Activated naive CD8-positive, alpha-beta T cell treated with anti-CD3 and anti-CD28 coated beads, Interleukin-2, amount 10 ng/mL, durations not matched to agents 7 days and 5 days (primary cell): ENCODE measurements around the gene CTNNB1. TPM values are rescaled to one million over a fixed set of nuclear protein-coding genes. Genes with fewer than 3 reads are reported as not detected.
"Not testable (repeated sequence)": the region's sequence is repeated elsewhere in the genome, so short reads cannot be mapped to it uniquely, and the experiment has no call there.

Source experiments
- ATAC-seq: fragments of 150-1000 bp; cut with Tn5 transposase; one replicate; pipeline ENCODE4 v1.10.0; 2021; ENCODE audit warnings: low read depth, moderate library complexity
- POLR2A ChIA-PET: fragments of 350-600 bp; sonication (Branson Sonifier 250); formaldehyde crosslinking; loops from one replicate; lab custom pipeline; 2021; ENCODE audit warnings: antibody characterized with exemption; lab: Charles Lee
- DNase-seq: peaks from one replicate; pipeline ENCODE4 v3.0.0; 2021
- H3K27ac Mint-ChIP-seq: one replicate; pipeline ENCODE4 v1.8.0; 2022; ENCODE audit warnings: mild to moderate bottlenecking, mixed read lengths
- H3K27me3 Mint-ChIP-seq: one replicate; pipeline ENCODE4 v1.8.0; 2022; ENCODE audit warnings: mild to moderate bottlenecking, moderate library complexity, mixed read lengths
- H3K36me3 Mint-ChIP-seq: one replicate; pipeline ENCODE4 v1.8.0; 2021; ENCODE audit warnings: mild to moderate bottlenecking, mixed read lengths
- H3K4me1 Mint-ChIP-seq: one replicate; pipeline ENCODE4 v1.8.0; 2021; ENCODE audit warnings: mixed read lengths
- H3K4me3 Mint-ChIP-seq: one replicate; pipeline ENCODE4 v1.8.0; 2022; ENCODE audit warnings: mild to moderate bottlenecking, moderate library complexity, mixed read lengths
- H3K9me3 Mint-ChIP-seq: one replicate; pipeline ENCODE4 v1.8.0; 2021; ENCODE audit warnings: mixed read lengths
- total RNA-seq, 2 experiments: library from RNA; stranded (reverse); gene quantifications; one replicate each; pipeline ENCODE4 v1.2.3, GENCODE V29; 2021

Gene CTNNB1
- total RNA-seq, 2 experiments from 2014 or later, result 135 to 139 TPM

DNA sequence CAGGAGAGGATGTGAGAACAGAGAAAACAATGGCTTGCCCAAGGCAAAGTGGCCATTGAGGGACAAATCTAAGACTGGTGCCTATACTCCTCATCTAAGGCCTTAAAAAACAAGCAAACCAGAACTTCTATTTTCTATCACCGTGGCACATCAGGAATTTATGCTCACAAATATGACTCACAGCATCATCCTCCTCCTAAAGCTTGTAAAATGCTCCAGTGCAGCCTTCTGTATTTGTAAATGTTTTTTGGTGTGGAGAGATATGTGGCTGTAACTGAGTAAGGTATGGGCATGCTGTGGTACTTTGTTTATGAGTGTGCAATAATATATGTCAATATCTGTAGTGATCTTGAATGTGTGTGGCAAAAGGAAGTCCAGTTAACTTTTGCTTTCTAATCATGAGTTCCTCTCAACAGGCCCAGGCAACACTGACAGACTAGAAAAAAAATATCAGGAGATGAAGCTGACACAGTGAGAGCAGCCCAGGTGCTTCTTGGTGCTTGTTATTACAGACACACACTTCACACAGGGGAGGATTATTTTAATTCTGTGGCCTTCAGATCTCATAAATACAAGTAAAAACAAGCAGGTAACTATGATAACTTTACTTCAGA lies 60.3 kb downstream of the CTNNB1 start:
- peaks cover 2% of the 10 kb centered on the region for H3K4me1 Mint-ChIP-seq
- no peaks in the 10 kb centered on the region for H3K36me3 Mint-ChIP-seq
- POLR2A ChIA-PET, result no interaction called here
- H3K9me3 Mint-ChIP-seq, result peaks cover 5% of the 10 kb centered on the region
- ATAC-seq (no peak), DNase-seq (no peak)
- no peak overlapping the region for H3K4me3 Mint-ChIP-seq
- no peak overlapping the region for H3K27ac Mint-ChIP-seq
- H3K27me3 Mint-ChIP-seq, result no peaks in the 10 kb centered on the region

DNA sequence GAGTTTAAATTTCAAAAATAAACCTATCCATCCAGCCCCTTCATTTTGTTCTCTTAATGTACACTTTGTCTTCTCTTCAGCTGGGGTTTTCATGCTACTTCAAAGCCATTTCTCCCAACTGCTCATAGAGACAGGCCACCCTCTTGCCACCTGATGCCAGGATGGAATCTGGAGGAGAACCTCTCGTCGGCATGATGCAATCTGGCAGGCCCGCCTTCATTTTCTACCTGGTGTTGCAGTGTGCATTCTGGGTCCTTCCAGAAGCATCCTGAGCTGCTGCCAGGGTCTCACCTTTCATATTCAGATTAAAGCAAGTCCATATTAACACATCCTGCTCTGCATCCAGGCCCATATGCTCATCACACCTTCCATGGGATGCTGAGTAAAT lies 60.8 kb downstream of the CTNNB1 start:
- Mint-ChIP-seq H3K4me1 (peaks cover 2% of the 10 kb centered on the region), H3K4me3 (no peak overlapping the region), H3K9me3 (peaks cover 5% of the 10 kb centered on the region), H3K27ac (no peak overlapping the region), H3K27me3 (no peaks in the 10 kb centered on the region), H3K36me3 (no peaks in the 10 kb centered on the region)
- DNase-seq (no peak), ATAC-seq (no peak)
- POLR2A ChIA-PET, result no interaction called here

DNA sequence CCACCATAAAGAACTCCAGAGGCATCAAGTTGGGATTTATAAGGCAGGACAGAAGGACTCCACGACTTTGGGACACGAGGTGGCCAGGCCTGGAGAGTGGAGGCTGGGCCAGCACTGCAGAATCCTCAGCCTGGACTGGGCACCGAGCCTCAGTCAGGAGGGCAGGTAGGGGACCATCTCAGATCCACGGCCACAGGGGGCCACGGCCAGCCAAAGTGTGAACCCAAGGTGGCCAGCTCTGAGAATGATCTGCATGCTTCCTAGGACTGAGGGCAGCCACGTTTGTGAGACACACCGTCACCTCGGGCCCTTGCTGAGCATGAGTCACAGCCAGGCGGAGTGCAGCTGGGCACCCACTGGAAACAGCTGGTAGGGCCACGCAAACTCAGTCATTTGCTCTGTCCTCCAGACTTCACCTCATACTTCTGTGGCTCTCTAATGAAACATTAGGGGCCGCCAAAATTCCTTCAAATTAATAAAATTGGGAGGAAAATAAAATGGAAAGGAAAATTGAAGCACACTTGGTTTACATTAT lies 65.8 kb downstream of the CTNNB1 start:
- H3K4me3 Mint-ChIP-seq, result no peak overlapping the region
- ATAC-seq (no peak), DNase-seq (no peak)
- H3K27me3 Mint-ChIP-seq, result no peaks in the 10 kb centered on the region
- H3K9me3 Mint-ChIP-seq, result peaks cover 3% of the 10 kb centered on the region
- no peaks in the 10 kb centered on the region for H3K36me3 Mint-ChIP-seq
- no peaks in the 10 kb centered on the region for H3K4me1 Mint-ChIP-seq
- POLR2A ChIA-PET, result no interaction called here
- no peak overlapping the region for H3K27ac Mint-ChIP-seq

DNA sequence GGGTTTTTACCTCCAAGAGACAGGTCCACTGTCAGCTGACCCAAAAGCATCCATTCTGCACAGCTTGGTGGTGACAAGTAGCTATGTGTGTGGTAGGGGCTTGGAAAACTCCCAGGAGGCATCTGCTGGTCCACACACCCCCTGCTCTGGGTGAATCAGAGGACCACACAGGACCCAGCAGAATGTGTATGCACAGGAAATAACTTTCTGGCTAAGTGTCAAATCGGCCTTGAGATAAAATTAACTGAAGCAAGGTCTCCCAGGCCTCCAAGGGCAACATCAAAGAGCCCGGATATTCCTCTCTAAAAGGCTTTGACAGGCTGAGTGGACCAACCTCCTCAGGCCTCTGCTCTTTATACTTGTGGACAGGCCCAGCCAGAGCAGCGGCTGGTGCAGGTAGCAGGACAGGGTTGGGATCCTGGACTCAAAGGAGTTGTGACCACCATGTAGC lies 66.5 kb downstream of the CTNNB1 start:
- Mint-ChIP-seq H3K36me3 (no peaks in the 10 kb centered on the region), H3K27ac (no peak overlapping the region), H3K4me1 (no peaks in the 10 kb centered on the region), H3K27me3 (no peaks in the 10 kb centered on the region), H3K4me3 (no peak overlapping the region), H3K9me3 (peaks cover 6% of the 10 kb centered on the region)
- no peak for ATAC-seq
- no peak for DNase-seq
- POLR2A ChIA-PET, result no interaction called here

DNA sequence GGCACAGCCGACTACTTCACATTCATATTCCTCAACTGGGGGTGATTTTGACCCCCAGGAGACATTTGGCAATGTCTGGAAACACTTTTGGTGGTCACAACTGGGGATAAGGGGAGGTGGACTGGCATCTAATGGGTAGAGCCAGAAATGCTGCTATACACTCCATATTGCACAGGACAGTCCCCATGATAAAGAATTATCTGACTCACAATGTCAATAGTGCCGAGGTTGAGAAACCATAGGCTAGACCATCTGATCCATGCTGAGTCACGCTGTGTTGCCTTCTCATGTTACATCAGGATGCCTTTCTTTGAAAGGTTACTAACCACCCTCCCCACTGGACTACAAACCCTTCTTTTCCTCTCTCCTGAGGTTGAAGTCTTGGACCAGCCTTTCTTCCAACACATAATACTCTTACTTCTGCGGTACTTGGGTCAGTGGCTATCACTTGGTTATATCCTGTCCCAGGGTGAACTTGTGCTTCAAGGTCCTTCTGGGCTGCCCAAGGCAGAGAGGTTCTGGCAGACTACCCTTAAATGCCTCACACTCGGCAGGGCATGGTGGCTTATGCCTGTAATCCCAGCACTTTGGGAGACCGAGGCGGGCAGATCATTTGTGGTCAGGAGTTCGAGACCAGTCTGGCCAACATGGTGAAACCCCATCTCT lies 68.8 kb downstream of the CTNNB1 start:
- DNase-seq (no peak), ATAC-seq (no peak)
- Mint-ChIP-seq H3K9me3 (peaks cover 6% of the 10 kb centered on the region), H3K4me1 (no peaks in the 10 kb centered on the region), H3K27me3 (no peaks in the 10 kb centered on the region), H3K36me3 (no peaks in the 10 kb centered on the region), H3K27ac (no peak overlapping the region), H3K4me3 (no peak overlapping the region)
- POLR2A ChIA-PET, result no interaction called here

DNA sequence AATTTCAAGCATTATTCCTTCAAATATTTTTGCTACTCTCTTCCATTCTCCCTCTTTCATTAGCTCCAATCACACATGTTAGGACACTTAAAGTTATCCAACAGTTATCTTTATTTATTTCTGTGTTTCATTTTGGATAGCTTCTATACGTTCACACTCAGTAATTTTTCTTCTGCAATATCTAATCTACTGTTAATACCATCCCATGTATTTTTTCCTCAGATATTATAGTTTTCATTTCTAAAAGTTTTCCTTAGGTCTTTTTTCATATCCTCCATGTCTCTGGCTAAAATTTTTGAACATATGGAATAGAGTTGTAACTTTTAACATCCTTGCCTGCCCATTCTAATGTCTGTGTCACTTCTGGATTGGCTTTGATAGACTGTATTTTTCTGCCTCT lies 73.4 kb downstream of the CTNNB1 start:
- ATAC-seq (no peak), DNase-seq (no peak)
- Mint-ChIP-seq H3K4me3 (no peak overlapping the region), H3K27me3 (no peaks in the 10 kb centered on the region), H3K36me3 (peaks cover 2% of the 10 kb centered on the region), H3K4me1 (no peaks in the 10 kb centered on the region), H3K9me3 (peaks cover 8% of the 10 kb centered on the region), H3K27ac (no peak overlapping the region)
- POLR2A ChIA-PET, result no interaction called here

DNA sequence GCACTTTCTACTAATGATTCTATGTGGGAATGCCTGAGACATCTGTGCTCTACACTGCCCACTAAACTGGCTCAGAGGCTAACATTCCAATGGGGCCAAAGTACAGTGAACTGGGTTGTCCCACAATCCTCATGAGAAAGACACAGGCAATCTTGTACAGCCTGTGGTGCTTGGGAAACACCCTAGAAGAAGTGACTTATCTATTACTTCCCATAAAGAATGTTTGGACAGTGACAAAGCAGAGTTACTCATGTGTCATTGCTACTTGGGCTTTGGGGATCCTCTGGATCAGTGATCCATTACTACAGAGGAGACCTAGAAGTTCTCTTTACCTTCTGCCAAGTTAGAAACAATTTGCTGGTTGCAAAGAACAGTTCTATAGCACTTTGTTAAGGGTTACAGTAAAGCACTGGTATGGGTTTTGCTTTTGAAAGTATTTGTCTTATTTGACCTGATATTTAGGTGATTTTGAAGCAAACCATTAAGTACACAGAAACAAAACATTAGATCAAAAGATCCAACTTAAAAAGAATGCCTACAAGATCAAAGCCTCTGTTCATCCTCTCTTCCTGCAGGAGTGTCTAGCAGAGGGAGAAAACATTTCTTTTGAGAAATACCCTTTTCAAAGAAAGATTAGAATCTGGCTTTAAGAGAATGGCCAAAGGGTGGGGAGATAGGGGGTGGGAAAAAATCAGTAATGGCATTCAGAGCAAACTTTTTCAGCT lies 75.8 kb downstream of the CTNNB1 start:
- Mint-ChIP-seq H3K9me3 (peaks cover 8% of the 10 kb centered on the region), H3K4me3 (no peak overlapping the region), H3K27ac (no peak overlapping the region), H3K4me1 (no peaks in the 10 kb centered on the region), H3K36me3 (peaks cover 2% of the 10 kb centered on the region), H3K27me3 (no peaks in the 10 kb centered on the region)
- POLR2A ChIA-PET, result no interaction called here
- no peak for DNase-seq
- ATAC-seq, result no peak

DNA sequence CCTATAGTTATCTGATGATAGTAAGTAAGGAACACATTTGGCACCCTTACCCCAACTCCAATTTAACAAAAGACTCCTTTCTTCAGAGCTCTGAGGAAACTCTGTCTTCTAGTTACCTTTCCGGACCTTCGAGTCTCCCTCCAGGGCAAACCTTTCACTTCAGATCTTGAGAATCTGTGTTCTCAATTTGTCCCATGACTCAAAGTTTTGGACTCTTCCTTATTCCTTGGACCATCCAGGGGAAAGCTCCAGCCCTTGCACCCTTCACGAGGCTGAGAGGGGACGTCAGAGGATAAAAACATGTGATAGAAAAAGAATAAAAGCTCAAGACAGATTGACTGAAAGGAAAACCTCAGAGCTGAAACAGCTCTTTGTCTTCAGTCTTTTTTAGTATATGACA lies 76.9 kb downstream of the CTNNB1 start:
- DNase-seq (no peak), ATAC-seq (no peak)
- Mint-ChIP-seq H3K4me1 (no peaks in the 10 kb centered on the region), H3K4me3 (no peak overlapping the region), H3K9me3 (peaks cover 6% of the 10 kb centered on the region), H3K36me3 (peaks cover 2% of the 10 kb centered on the region), H3K27me3 (no peaks in the 10 kb centered on the region), H3K27ac (no peak overlapping the region)
- POLR2A ChIA-PET, result no interaction called here

DNA sequence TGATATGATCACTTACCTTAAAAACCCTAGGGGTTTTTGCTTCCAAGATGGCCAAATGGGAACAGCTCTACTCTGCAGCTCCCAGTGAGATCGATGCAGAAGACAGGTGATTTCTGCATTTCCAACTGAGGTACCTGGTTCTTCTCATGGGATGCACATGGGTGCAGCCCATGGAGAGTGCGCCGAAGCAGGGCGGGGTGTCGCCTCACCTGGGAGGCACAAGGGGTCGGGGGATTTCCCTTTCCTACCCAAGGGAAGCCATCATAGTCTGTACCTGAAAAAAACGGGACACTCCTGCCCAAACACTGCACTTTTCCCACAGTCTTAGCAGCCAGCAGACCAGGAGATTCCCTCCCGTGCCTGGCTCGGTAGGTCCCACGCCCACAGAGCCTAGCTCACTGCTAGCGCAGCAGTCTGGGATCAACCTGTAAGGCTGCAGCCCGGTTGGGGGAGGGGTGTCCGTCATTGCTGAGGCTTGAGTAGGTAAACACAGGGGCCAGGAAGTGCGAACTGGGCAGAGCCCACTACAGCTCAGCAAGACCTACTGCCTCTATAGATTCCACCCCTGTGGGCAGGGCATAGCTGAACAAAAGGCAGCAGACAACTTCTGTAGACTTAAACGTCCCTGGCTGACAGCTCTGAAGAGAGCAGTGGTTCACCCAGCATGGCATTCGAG lies 78.6 kb downstream of the CTNNB1 start:
- ATAC-seq (no peak), DNase-seq (no peak)
- Mint-ChIP-seq H3K27me3 (no peaks in the 10 kb centered on the region), H3K27ac (no peak overlapping the region), H3K4me1 (no peaks in the 10 kb centered on the region), H3K4me3 (no peak overlapping the region), H3K9me3 (peaks cover 2% of the 10 kb centered on the region), H3K36me3 (peaks cover 2% of the 10 kb centered on the region)
- POLR2A ChIA-PET, result no interaction called here

DNA sequence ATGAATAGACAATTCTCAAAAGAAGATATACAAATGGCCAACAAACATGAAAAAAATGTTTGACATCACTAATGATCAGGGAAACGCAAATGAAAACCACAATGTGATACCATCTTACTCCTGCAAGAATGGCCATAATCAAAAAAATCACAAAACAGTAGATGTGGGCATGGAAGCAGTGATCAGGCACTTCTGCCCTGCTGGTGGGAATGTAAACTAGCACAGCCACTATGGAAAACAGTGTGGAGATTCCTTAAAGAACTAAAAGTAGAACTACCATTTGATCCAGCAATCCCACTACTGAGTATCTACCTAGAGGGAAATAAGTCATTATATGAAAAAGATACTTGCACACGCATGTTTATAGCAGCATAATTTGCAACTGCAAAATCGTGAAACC lies 85.6 kb downstream of the CTNNB1 start:
- H3K4me1 Mint-ChIP-seq, H3K27me3 Mint-ChIP-seq, H3K4me3 Mint-ChIP-seq, ATAC-seq, H3K36me3 Mint-ChIP-seq, H3K27ac Mint-ChIP-seq, DNase-seq, POLR2A ChIA-PET, H3K9me3 Mint-ChIP-seq: not testable (repeated sequence)

DNA sequence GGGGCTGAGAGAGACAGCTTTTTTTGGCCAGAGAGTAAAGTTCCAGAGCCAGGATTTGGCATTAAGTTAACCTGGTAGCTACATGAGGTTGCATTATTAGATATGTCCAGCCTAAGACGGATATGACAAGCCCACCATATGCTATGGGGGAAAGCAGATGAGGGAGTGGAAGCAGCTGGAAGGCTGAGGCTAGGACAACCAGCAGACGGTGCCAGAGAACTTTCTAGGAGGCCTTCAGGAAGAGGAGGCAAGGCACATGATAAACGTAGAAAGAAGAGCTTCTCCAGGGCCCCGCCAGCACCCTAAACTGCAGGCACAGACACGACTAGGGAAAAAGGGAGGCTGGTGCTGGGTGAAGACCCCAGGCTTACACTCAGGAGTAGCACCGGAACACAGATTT lies 87.0 kb downstream of the CTNNB1 start:
- Mint-ChIP-seq H3K4me1 (peaks cover 1% of the 10 kb centered on the region), H3K27me3 (no peaks in the 10 kb centered on the region), H3K4me3 (no peak overlapping the region), H3K9me3 (no peaks in the 10 kb centered on the region), H3K36me3 (peaks cover 2% of the 10 kb centered on the region), H3K27ac (no peak overlapping the region)
- no peak for ATAC-seq
- DNase-seq, result no peak
- POLR2A ChIA-PET, result no interaction called here

DNA sequence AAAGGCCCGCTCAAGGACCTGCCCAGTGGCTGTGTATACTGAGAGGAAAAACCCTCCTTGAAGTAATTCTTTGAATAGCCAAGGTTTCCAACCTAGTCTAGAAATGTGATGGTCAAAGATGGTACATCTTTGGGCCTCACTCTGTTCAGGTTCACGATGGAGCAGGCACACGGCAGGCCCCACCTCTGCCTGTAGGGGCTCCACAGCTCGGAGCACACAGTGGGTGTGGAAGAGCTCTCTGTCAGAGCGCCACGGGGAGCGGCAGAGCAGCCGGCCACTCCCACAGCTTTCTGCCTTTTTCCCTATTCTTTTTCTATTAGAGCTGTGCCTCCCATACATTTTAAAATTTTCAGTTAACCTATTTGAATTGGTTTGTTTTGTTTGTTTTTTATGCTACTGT lies 89.5 kb downstream of the CTNNB1 start:
- ATAC-seq (no peak), DNase-seq (no peak)
- Mint-ChIP-seq H3K27ac (no peak overlapping the region), H3K36me3 (peaks cover 2% of the 10 kb centered on the region), H3K27me3 (no peaks in the 10 kb centered on the region), H3K4me3 (no peak overlapping the region), H3K4me1 (peaks cover 1% of the 10 kb centered on the region), H3K9me3 (no peaks in the 10 kb centered on the region)
- POLR2A ChIA-PET, result no interaction called here
